ENCODE data around the gene FBXO45.

DNA sequence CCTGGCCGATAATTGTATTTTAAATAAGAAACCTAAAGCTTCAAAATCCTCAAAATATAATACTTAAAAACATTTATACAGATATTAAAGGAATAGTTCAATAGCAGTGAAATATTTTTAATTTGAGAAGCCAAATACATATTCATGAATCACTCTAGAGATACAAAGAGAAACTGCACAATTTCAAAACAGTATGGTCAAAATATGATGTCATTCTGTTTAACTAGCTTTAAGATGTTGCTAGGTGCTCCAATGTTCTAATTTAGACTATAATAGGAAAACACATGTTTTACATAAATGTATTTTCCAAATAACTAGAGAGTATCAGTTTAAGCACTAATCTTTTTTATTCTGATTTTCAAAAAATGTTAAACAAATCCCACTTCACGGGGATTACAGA, 60.8 kb downstream of the FBXO45 start:
- TF ChIP-seq, protein P1, sequence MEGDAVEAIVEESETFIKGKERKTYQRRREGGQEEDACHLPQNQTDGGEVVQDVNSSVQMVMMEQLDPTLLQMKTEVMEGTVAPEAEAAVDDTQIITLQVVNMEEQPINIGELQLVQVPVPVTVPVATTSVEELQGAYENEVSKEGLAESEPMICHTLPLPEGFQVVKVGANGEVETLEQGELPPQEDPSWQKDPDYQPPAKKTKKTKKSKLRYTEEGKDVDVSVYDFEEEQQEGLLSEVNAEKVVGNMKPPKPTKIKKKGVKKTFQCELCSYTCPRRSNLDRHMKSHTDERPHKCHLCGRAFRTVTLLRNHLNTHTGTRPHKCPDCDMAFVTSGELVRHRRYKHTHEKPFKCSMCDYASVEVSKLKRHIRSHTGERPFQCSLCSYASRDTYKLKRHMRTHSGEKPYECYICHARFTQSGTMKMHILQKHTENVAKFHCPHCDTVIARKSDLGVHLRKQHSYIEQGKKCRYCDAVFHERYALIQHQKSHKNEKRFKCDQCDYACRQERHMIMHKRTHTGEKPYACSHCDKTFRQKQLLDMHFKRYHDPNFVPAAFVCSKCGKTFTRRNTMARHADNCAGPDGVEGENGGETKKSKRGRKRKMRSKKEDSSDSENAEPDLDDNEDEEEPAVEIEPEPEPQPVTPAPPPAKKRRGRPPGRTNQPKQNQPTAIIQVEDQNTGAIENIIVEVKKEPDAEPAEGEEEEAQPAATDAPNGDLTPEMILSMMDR (conservative IDR thresholded peaks at IDR 0.05; ENCODE audit: low read depth, low read length): no peak
- TF ChIP-seq USF2 (IDR thresholded peaks at IDR 0.05; ENCODE audit: low read depth, low read length) (no peak), CEBPB (IDR thresholded peaks at IDR 0.05; ENCODE audit: low read depth, low read length) (no peak), POLR2A (IDR thresholded peaks at IDR 0.05; ENCODE audit: low read depth, low read length) (no peak), RAD21 (IDR thresholded peaks at IDR 0.05; ENCODE audit: low read length) (no peak), BHLHE40 (IDR thresholded peaks at IDR 0.05; ENCODE audit: low read depth, low read length) (no peak), SMC3 (IDR thresholded peaks at IDR 0.05; ENCODE audit: low read depth, low read length) (no peak), MAFK (IDR thresholded peaks at IDR 0.05; ENCODE audit: low read depth, low read length) (no peak), CHD1 (IDR thresholded peaks at IDR 0.05; ENCODE audit: low read depth, low read length) (no peak)
